Caco-2 (cell line): ENCODE measurements around the gene GPR25. TPM values are rescaled to one million over a fixed set of nuclear protein-coding genes. Genes with fewer than 3 reads are reported as not detected.

Experiments used
- BruUV-seq: library from RNA; stranded (reverse); fragments of 400-500 nt; replicated peaks from 2 replicates; lab custom pipeline; 2021; lab: Mats Ljungman, UMichigan
- CTCF ChIA-PET: fragments of 300-600 bp; sonication (Branson Sonifier 250); formaldehyde crosslinking; loops from one replicate; lab custom pipeline; 2022; ENCODE audit warnings: antibody characterized with exemption; lab: Charles Lee
- POLR2A ChIA-PET: fragments of 300-600 bp; sonication (Branson Sonifier 250); formaldehyde crosslinking; loops from one replicate; lab custom pipeline; 2022; ENCODE audit warnings: antibody characterized with exemption; lab: Charles Lee
- DNase-seq, 2 experiments: peaks; one replicate each; pipeline versions ENCODE4 v3.0.0 to v3.0.0-alpha.2; 2020 to 2022
- H3K27me3 ChIP-seq: replicated peaks from 2 replicates; pipeline ENCODE4 v1.6.0; 2011; ENCODE audit warnings: low read length; ENCODE audit not compliant: control insufficient read depth, insufficient read depth
- H3K36me3 ChIP-seq: 2 replicates; pipeline ENCODE4 v1.5.1; 2011; ENCODE audit warnings: low read length; ENCODE audit not compliant: control insufficient read depth, insufficient read depth
- H3K4me1 ChIP-seq: fragments of 250-450 bp; sonication (Bioruptor Pico); 2 replicates; pipeline ENCODE4 v1.5.1; 2020; ENCODE audit warnings: mild to moderate bottlenecking
- H3K4me3 ChIP-seq: 2 replicates; pipeline ENCODE4 v1.5.1; 2011; ENCODE audit warnings: low read depth, mild to moderate bottlenecking, control low read depth, low read length
- H3K9me3 ChIP-seq: fragments of 250-450 bp; sonication (Bioruptor Pico); 2 replicates; pipeline ENCODE4 v1.5.1; 2020; ENCODE audit warnings: mild to moderate bottlenecking, moderate library complexity
- H3K27ac Mint-ChIP-seq: one replicate; pipeline ENCODE4 v1.8.0; 2022; ENCODE audit warnings: mixed read lengths; ENCODE audit not compliant: unreplicated experiment
- H3K27me3 Mint-ChIP-seq: one replicate; pipeline ENCODE4 v1.8.0; 2022; ENCODE audit warnings: mixed read lengths; ENCODE audit not compliant: insufficient read depth, unreplicated experiment
- H3K36me3 Mint-ChIP-seq: one replicate; pipeline ENCODE4 v1.8.0; 2022; ENCODE audit warnings: mild to moderate bottlenecking, mixed read lengths; ENCODE audit not compliant: insufficient read depth, unreplicated experiment
- H3K4me1 Mint-ChIP-seq: one replicate; pipeline ENCODE4 v1.8.0; 2022; ENCODE audit warnings: low read depth, mixed read lengths; ENCODE audit not compliant: unreplicated experiment
- H3K4me3 Mint-ChIP-seq: one replicate; pipeline ENCODE4 v1.8.0; 2022; ENCODE audit warnings: mild to moderate bottlenecking, moderate library complexity, mixed read lengths; ENCODE audit not compliant: unreplicated experiment
- H3K9me3 Mint-ChIP-seq: one replicate; pipeline ENCODE4 v1.8.0; 2022; ENCODE audit warnings: mixed read lengths; ENCODE audit not compliant: unreplicated experiment
- intact Hi-C: fragments of 100-400 bp; cut with micrococcal nuclease; formaldehyde crosslinking; loops from one replicate; pipeline ENCODE4 v1.10.0; 2022; ENCODE audit not compliant: unreplicated experiment
- total RNA-seq: library from RNA; stranded (reverse); gene quantifications from 2 replicates; pipeline ENCODE4 v1.2.3, GENCODE V29; 2022
- TF ChIP-seq, protein P1 (sequence below), 2 experiments: fragments of 200-600 bp in 1 of 2; IDR thresholded peaks; 1 replicate in 1 of 2; 2 replicates in 1 of 2; pipeline versions ENCODE4 v1.5.1 to v1.8.0; 2011 to 2022; ENCODE audit warnings: antibody characterized with exemption in 1 of 2, control low read depth in 1 of 2, inconsistent platforms in 1 of 2, low read depth in 1 of 2, low read length in 1 of 2, mild to moderate bottlenecking in 1 of 2, moderate library complexity in 1 of 2; ENCODE audit not compliant: insufficient read depth in 1 of 2, severe bottlenecking in 1 of 2, unreplicated experiment in 1 of 2

Gene GPR25
- total RNA-seq, 1 experiment from 2014 or later, result not detected

DNA sequence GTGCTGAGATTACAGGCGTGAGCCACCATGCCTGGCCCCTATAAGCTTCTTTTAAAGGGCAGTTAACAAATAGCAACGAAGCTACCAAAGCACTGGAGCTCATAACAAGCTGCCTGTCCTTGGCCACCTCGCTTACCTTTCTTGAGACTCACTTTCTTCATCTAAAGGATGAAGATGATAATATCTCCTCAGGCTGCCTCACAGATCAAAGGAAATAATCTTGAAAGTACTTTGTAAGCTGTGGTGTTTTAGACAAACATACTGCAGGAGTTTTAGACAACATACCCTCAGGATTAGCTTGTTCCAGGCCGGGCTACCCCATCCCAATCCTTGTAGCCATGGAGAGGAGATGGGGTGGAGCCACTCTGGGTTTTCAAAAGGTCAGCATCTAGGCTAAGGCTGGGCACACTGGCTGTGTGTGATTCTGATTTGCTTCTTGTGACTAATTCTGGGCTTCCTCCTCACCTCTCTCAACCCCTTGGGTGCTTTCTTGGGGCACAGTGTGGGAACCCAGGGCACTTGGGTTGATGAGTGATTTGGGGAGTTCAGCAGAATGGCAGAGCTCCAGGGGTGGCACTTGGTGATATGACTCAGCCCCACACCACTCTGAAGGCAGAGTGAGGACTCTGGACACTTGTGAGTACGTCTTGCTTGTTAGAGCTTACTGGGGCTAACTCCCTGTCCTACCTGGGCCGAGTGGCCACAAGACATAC, 5.2 kb downstream of the GPR25 start:
- Mint-ChIP-seq H3K4me3 (no peak overlapping the region), H3K4me1 (no peaks in the 10 kb centered on the region), H3K27ac (no peak overlapping the region), H3K9me3 (no peaks in the 10 kb centered on the region), H3K36me3 (no peaks in the 10 kb centered on the region), H3K27me3 (no peaks in the 10 kb centered on the region)
- Histone ChIP-seq H3K36me3 (no peaks in the 10 kb centered on the region), H3K4me1 (no peaks in the 10 kb centered on the region), H3K27me3 (no peaks in the 10 kb centered on the region; the same call in 1 of the 2 replicates), H3K4me3 (no peak overlapping the region), H3K9me3 (no peaks in the 10 kb centered on the region)
- TF ChIP-seq, protein P1, sequence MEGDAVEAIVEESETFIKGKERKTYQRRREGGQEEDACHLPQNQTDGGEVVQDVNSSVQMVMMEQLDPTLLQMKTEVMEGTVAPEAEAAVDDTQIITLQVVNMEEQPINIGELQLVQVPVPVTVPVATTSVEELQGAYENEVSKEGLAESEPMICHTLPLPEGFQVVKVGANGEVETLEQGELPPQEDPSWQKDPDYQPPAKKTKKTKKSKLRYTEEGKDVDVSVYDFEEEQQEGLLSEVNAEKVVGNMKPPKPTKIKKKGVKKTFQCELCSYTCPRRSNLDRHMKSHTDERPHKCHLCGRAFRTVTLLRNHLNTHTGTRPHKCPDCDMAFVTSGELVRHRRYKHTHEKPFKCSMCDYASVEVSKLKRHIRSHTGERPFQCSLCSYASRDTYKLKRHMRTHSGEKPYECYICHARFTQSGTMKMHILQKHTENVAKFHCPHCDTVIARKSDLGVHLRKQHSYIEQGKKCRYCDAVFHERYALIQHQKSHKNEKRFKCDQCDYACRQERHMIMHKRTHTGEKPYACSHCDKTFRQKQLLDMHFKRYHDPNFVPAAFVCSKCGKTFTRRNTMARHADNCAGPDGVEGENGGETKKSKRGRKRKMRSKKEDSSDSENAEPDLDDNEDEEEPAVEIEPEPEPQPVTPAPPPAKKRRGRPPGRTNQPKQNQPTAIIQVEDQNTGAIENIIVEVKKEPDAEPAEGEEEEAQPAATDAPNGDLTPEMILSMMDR (IDR thresholded peaks at IDR 0.05; ENCODE audit: insufficient read depth in 1 of 2, low read depth in 1 of 2, low read length in 1 of 2, severe bottlenecking in 1 of 2, unreplicated experiment in 1 of 2), result no peak
- DNase-seq, result no peak
- BruUV-seq, result no TSS peak
- ChIA-PET CTCF (no interaction called here), POLR2A (no interaction called here)
- intact Hi-C loops, result no loop called here

DNA sequence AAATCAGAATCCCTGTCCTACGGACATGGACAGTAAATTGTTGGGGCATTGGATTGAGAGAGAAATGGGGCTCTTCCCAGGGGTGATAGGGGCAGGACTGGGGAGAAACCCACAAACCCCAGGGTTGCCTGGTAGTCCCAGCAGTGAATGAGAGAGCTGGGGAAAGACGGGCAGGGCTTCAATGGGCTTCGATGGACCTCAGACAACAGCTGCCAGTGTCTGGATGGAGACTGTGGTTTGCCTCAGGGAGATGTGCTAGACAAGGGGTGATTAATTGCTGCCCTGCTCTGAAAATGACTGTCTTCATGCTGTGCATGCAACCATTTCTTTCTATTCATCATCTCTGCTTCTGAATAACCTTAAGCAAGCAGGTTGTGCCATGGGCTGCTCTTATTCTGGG, 7.4 kb downstream of the GPR25 start:
- intact Hi-C loops, result no loop called here
- no peak overlapping the region for H3K4me3 ChIP-seq
- H3K27me3 Mint-ChIP-seq, result no peaks in the 10 kb centered on the region
- ChIA-PET POLR2A (interaction anchor here (0.7 kb wide), 1 partner anchor 24 kb away, joined by 4 read pairs; no protein-coding TSS in a partner anchor), CTCF (no interaction called here)
- TF ChIP-seq, protein P1 (IDR thresholded peaks at IDR 0.05; ENCODE audit: insufficient read depth in 1 of 2, low read depth in 1 of 2, low read length in 1 of 2, severe bottlenecking in 1 of 2, unreplicated experiment in 1 of 2), result no peak
- H3K36me3 Mint-ChIP-seq, result no peaks in the 10 kb centered on the region
- H3K27ac Mint-ChIP-seq, result no peak overlapping the region
- H3K36me3 ChIP-seq, result no peaks in the 10 kb centered on the region
- BruUV-seq, result no TSS peak
- no peaks in the 10 kb centered on the region; the same call in 1 of the 2 replicates for H3K27me3 ChIP-seq
- H3K4me1 Mint-ChIP-seq, result no peaks in the 10 kb centered on the region
- no peak overlapping the region for H3K4me3 Mint-ChIP-seq
- no peaks in the 10 kb centered on the region for H3K4me1 ChIP-seq
- no peak for DNase-seq
- no peaks in the 10 kb centered on the region for H3K9me3 ChIP-seq
- no peaks in the 10 kb centered on the region for H3K9me3 Mint-ChIP-seq

GRCh38 chr1:200883118-200883517, 10.3 kb downstream of the GPR25 start:
- no peaks in the 10 kb centered on the region; the same call in 1 of the 2 replicates for H3K27me3 ChIP-seq
- intact Hi-C loops, result no loop called here
- no peak for DNase-seq
- no peaks in the 10 kb centered on the region for H3K4me1 Mint-ChIP-seq
- H3K27ac Mint-ChIP-seq, result no peak overlapping the region
- H3K9me3 ChIP-seq, result no peaks in the 10 kb centered on the region
- no peaks in the 10 kb centered on the region for H3K4me1 ChIP-seq
- BruUV-seq, result no TSS peak
- no peaks in the 10 kb centered on the region for H3K36me3 Mint-ChIP-seq
- ChIA-PET POLR2A (no interaction called here), CTCF (no interaction called here)
- TF ChIP-seq, protein P1 (IDR thresholded peaks at IDR 0.05; ENCODE audit: insufficient read depth in 1 of 2, low read depth in 1 of 2, low read length in 1 of 2, severe bottlenecking in 1 of 2, unreplicated experiment in 1 of 2), result no peak
- H3K9me3 Mint-ChIP-seq, result no peaks in the 10 kb centered on the region
- H3K4me3 Mint-ChIP-seq, result no peak overlapping the region
- no peaks in the 10 kb centered on the region for H3K27me3 Mint-ChIP-seq
- H3K36me3 ChIP-seq, result no peaks in the 10 kb centered on the region
- H3K4me3 ChIP-seq, result no peak overlapping the region
